CD14-positive monocyte (primary cell): ENCODE measurements around the gene PTRH1. TPM values are rescaled to one million over a fixed set of nuclear protein-coding genes. Genes with fewer than 3 reads are reported as not detected.
A peak's percentile ranks its signal among the peaks of the same experiment; 100 is the strongest.

ENCODE experiments used
- DNase-seq, 3 donors: peaks; one replicate each; pipeline ENCODE4 v3.0.0-alpha.2; 2011 to 2022
- H2AFZ ChIP-seq: 2 replicates; pipeline ENCODE4 v1.6.0; 2012; ENCODE audit warnings: mild to moderate bottlenecking, low read depth, low read length, inconsistent platforms; ENCODE audit not compliant: insufficient read depth, poor library complexity, severe bottlenecking
- H3K27ac ChIP-seq, 2 donors: 1 replicate in 1 of 2; 2 replicates in 1 of 2; pipeline ENCODE4 v1.5.1; 2012 to 2013; ENCODE audit warnings: low read length in 2 of 2, control low read depth in 1 of 2, inconsistent platforms in 1 of 2, low read depth in 1 of 2, mild to moderate bottlenecking in 1 of 2
- H3K27me3 ChIP-seq, 2 donors: one replicate each; pipeline versions ENCODE4 v1.6.0 to v1.6.1; 2011 to 2013; ENCODE audit warnings: low read length in 2 of 2; ENCODE audit not compliant: control insufficient read depth in 2 of 2, insufficient read depth in 2 of 2
- H3K36me3 ChIP-seq, 2 donors: replicated peaks in 1 of 2; 1 replicate in 1 of 2; 2 replicates in 1 of 2; pipeline versions ENCODE4 v1.5.1 to v1.6.1; 2012 to 2013; ENCODE audit warnings: low read length in 2 of 2, control low read depth in 1 of 2, inconsistent platforms in 1 of 2, mild to moderate bottlenecking in 1 of 2; ENCODE audit not compliant: insufficient read depth in 2 of 2, control insufficient read depth in 1 of 2
- H3K4me1 ChIP-seq, 2 donors: 1 replicate in 1 of 2; 2 replicates in 1 of 2; pipeline versions ENCODE4 v1.5.1 to v1.6.1; 2012 to 2013; ENCODE audit warnings: low read length in 2 of 2, control low read depth in 1 of 2, inconsistent platforms in 1 of 2, mild to moderate bottlenecking in 1 of 2, moderate library complexity in 1 of 2; ENCODE audit not compliant: insufficient read depth in 2 of 2, control insufficient read depth in 1 of 2
- H3K4me2 ChIP-seq: replicated peaks from 2 replicates; pipeline ENCODE3; 2012; ENCODE audit warnings: low read length, moderate library complexity, mild to moderate bottlenecking; ENCODE audit not compliant: poor library complexity, severe bottlenecking; ENCODE audit errors: extremely low read depth
- H3K4me3 ChIP-seq, 3 experiments: fragments of 200-600 bp in 1 of 3; sonication (generic) in 1 of 3; replicated peaks in 1 of 3; 1 replicate in 2 of 3; 2 replicates in 1 of 3; pipeline ENCODE4 v1.5.1; 2011 to 2013; ENCODE audit warnings: low read length in 3 of 3, mild to moderate bottlenecking in 3 of 3, control low read depth in 2 of 3, low read depth in 2 of 3, inconsistent platforms in 1 of 3, moderate library complexity in 1 of 3
- H3K79me2 ChIP-seq: 2 replicates; pipeline ENCODE4 v1.6.0; 2012; ENCODE audit warnings: mild to moderate bottlenecking, control low read depth, inconsistent platforms, low read length, moderate library complexity; ENCODE audit not compliant: insufficient read depth
- H3K9ac ChIP-seq: 2 replicates; pipeline ENCODE4 v1.6.0; 2017; ENCODE audit warnings: low read length, mild to moderate bottlenecking; ENCODE audit not compliant: insufficient read depth, poor library complexity, severe bottlenecking
- H3K9me3 ChIP-seq, 2 donors: replicated peaks in 1 of 2; 1 replicate in 1 of 2; 2 replicates in 1 of 2; pipeline versions ENCODE4 v1.5.1 to v1.6.1; 2012 to 2013; ENCODE audit warnings: low read length in 2 of 2, control low read depth in 1 of 2; ENCODE audit not compliant: control insufficient read depth in 1 of 2, insufficient read depth in 1 of 2
- H4K20me1 ChIP-seq: 2 replicates; pipeline ENCODE4 v1.6.0; 2012; ENCODE audit warnings: mild to moderate bottlenecking, low read length, control low read depth, moderate library complexity; ENCODE audit not compliant: insufficient read depth
- H3K27ac Mint-ChIP-seq, 7 donors: one replicate each; pipeline ENCODE4 v1.8.0; 2020; ENCODE audit warnings: mild to moderate bottlenecking in 7 of 7, mixed read lengths in 7 of 7, moderate library complexity in 6 of 7, inconsistent platforms in 2 of 7
- H3K27me3 Mint-ChIP-seq, 3 donors: one replicate each; pipeline ENCODE4 v1.8.0; 2021 to 2022; ENCODE audit warnings: low read depth in 3 of 3, mild to moderate bottlenecking in 3 of 3, mixed read lengths in 3 of 3, moderate library complexity in 3 of 3, inconsistent platforms in 1 of 3
- H3K36me3 Mint-ChIP-seq, 2 donors: one replicate each; pipeline ENCODE4 v1.8.0; 2020; ENCODE audit warnings: mixed read lengths in 2 of 2, inconsistent platforms in 1 of 2, mild to moderate bottlenecking in 1 of 2
- H3K4me1 Mint-ChIP-seq: one replicate; pipeline ENCODE4 v1.8.0; 2020; ENCODE audit warnings: mild to moderate bottlenecking, mixed read lengths
- H3K4me3 Mint-ChIP-seq, 2 donors: one replicate each; pipeline ENCODE4 v1.8.0; 2020; ENCODE audit warnings: mild to moderate bottlenecking in 2 of 2, mixed read lengths in 2 of 2, moderate library complexity in 1 of 2
- H3K9me3 Mint-ChIP-seq, 7 donors: one replicate each; pipeline ENCODE4 v1.8.0; 2020 to 2022; ENCODE audit warnings: mixed read lengths in 7 of 7, mild to moderate bottlenecking in 6 of 7, moderate library complexity in 6 of 7, inconsistent platforms in 2 of 7
- CTCF ChIP-seq: fragments of 200-600 bp; IDR thresholded peaks from one replicate; pipeline ENCODE4 v1.8.0; 2022; ENCODE audit warnings: antibody characterized with exemption, mild to moderate bottlenecking
- WGBS: methylation state at CpG from one replicate; pipeline ENCODE4 v1.1.5; 2013; ENCODE audit warnings: missing lambda C conversion rate; ENCODE audit not compliant: insufficient coverage; 5-methylcytosine and 5-hydroxymethylcytosine counted together
- intact Hi-C, 2 donors: fragments of 100-400 bp; cut with micrococcal nuclease; formaldehyde crosslinking; loops; one replicate each; pipeline versions ENCODE4 v1.15.0 to v1.15.1; 2023
- polyA plus RNA-seq, 3 donors: library from polyadenylated mRNA; depleted of rRNA in 1 of 3; unstranded in 2 of 3; stranded (reverse) in 1 of 3; fragments of 300-500 nt in 2 of 3; fragments of >200 nt in 1 of 3; fragmentation: Illumina TruSeq in 2 of 3; gene quantifications; 1 replicate in 2 of 3; 2 replicates in 1 of 3; pipeline ENCODE4 v1.2.3, GENCODE V29; 2012 to 2021

The PTRH1 gene
- polyA plus RNA-seq, 3 donors: 6.9 to 19.9 (median 19.5) TPM

DNA sequence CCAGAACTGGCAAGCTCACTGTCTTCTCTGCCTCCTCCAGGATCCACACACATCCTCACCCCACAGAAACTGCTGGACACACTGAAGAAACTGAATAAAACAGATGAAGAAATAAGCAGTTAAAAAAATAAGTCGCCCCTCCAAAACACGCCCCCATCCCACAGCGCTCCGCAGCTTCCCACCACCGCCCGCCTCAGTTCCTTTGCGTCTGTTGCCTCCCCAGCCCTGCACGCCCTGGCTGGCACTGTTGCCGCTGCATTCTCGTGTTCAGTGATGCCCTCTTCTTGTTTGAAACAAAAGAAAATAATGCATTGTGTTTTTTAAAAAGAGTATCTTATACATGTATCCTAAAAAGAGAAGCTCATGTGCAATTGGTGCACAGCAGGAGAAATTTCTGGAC lies 24.7 kb downstream of the PTRH1 start:
- Mint-ChIP-seq H3K4me3 (no peak overlapping the region), H3K4me1 (no peaks in the 10 kb centered on the region), H3K27me3 (peaks cover 0 to 4% (median 2%) of the 10 kb centered on the region in 3 donors), H3K36me3 (no peaks in the 10 kb centered on the region), H3K9me3 (peaks cover 0 to 2% (median 0%) of the 10 kb centered on the region in 7 donors), H3K27ac (no peak overlapping the region)
- TF ChIP-seq CTCF: no peak
- Histone ChIP-seq H3K4me3 (no peak overlapping the region), H3K27me3 (no peaks in the 10 kb centered on the region), H3K27ac (no peak overlapping the region), H3K9me3 (no peaks in the 10 kb centered on the region), H3K79me2 (no peaks in the 10 kb centered on the region), H3K4me1 (no peaks in the 10 kb centered on the region), H3K9ac (no peak overlapping the region), H4K20me1 (no peaks in the 10 kb centered on the region), H2AFZ (no peak overlapping the region), H3K36me3 (no peaks in the 10 kb centered on the region), H3K4me2 (no peak overlapping the region)
- DNase-seq: no peak
- intact Hi-C loops: loop anchor here in 1 of 2 donors (10.0 kb wide), 1 partner anchor 86 kb away; no protein-coding TSS in a partner anchor
- WGBS: no CpG with 5 or more reads among the region's 10 CpGs

DNA sequence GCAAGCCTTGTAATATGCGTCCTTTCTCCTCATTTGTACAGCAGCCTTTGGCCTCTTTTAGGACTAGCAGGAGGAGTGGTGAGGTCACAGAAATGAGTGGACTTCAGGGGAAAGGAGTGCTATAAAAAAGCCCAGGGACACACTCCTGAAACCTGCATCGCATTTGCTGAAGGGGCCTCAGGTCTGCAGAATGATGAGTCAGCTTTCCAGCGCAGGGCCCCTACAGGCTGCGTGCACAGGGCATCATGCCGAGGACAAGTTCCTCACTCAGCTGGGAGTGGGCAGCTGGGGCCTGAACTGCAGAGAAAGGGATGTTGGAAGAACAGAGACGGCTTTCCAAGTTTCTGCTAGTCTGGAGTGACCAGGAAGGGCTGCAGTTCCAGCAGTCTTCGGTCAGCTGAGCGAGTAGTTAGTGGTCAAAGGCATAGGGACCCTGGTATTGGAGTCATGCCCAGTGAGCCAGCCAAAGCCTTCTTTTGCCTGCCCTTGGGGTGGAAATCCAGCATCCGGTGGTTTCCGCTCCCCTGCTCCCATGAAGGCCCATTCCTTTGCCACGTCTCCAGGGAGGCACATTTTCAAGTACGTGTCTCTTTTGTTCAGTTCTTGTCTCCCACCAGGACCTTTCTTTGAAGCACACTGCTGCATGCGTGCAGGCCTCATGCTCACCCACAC lies 26.0 kb downstream of the PTRH1 start:
- no peak for TF ChIP-seq CTCF
- peaks cover 0 to 2% (median 0%) of the 10 kb centered on the region in 7 donors for H3K9me3 Mint-ChIP-seq

More for the DNA sequence above, 26.0 kb downstream of the PTRH1 start:
- no peak overlapping the region for H3K4me3 Mint-ChIP-seq
- no peaks in the 10 kb centered on the region for H3K36me3 Mint-ChIP-seq
- no peaks in the 10 kb centered on the region for H3K27me3 ChIP-seq
- no peak overlapping the region for H3K4me3 ChIP-seq
- H3K9me3 ChIP-seq: no peaks in the 10 kb centered on the region
- no peak overlapping the region for H3K27ac ChIP-seq
- H3K4me1 Mint-ChIP-seq: no peaks in the 10 kb centered on the region
- 91% methylated on average over 13 of the region's 13 CpGs for WGBS
- H3K4me2 ChIP-seq: no peak overlapping the region
- H2AFZ ChIP-seq: no peak overlapping the region
- no peak overlapping the region for H3K9ac ChIP-seq
- H3K4me1 ChIP-seq: no peaks in the 10 kb centered on the region
- H4K20me1 ChIP-seq: no peaks in the 10 kb centered on the region
- no peaks in the 10 kb centered on the region for H3K36me3 ChIP-seq
- DNase-seq: no peak
- no peaks in the 10 kb centered on the region for H3K79me2 ChIP-seq
- peak overlapping the region in 1 of 7 donors; percentile 31 for H3K27ac Mint-ChIP-seq
- intact Hi-C loops: no loop called here
- peaks cover 0 to 6% (median 2%) of the 10 kb centered on the region in 3 donors for H3K27me3 Mint-ChIP-seq
